Measurements from ENCODE around the gene CSMD2. TPM values are rescaled to one million over a fixed set of nuclear protein-coding genes. Genes with fewer than 3 reads are reported as not detected.

The CSMD2 gene
- total RNA-seq, 1 experiment from 2014 or later = not detected

DNA sequence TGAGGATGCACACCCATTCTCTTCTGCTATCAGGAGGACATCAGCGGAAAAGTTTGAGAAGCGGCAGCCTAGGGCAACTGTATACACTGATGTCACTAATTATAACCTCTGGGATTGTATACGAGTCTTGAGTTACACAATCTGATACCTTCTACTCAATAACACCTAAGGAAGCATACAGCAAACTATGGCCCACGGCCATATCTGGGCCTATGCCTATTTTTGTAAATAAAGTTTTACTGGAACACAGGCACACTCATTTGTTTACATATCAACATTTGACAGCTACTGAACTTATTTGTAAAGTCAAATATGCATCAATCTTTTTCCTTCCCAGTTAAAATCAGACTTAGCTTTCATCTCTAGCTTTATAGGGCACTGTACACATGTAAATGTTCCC is 505.4 kb downstream of the CSMD2 start:
- intact Hi-C loops (cut with micrococcal nuclease; ENCODE audit: unreplicated experiment) = no loop called here
- Histone ChIP-seq H3K9me3 (ENCODE audit: insufficient read depth, low read depth) (no peaks in the 10 kb centered on the region), H3K4me1 (replicated peaks; ENCODE audit: insufficient read depth) (no peaks in the 10 kb centered on the region), H3K27me3 (ENCODE audit: insufficient read depth, low read depth) (peaks cover 70% of the 10 kb centered on the region), H3K27ac (no peak overlapping the region), H3K4me3 (no peak overlapping the region), H3K4me2 (no peak overlapping the region), H3K9me2 (ENCODE audit: insufficient read depth) (no peaks in the 10 kb centered on the region), H3K79me2 (ENCODE audit: low read depth) (no peaks in the 10 kb centered on the region), H3K36me3 (ENCODE audit: low read depth) (no peaks in the 10 kb centered on the region), H2AFZ (no peak overlapping the region), H3F3A (ENCODE audit: insufficient read depth, low read depth) (no peaks in the 10 kb centered on the region), H4K20me1 (ENCODE audit: insufficient read depth) (no peaks in the 10 kb centered on the region)
- no peak for DNase-seq
- ChIA-PET CTCF (no interaction called here), POLR2A (ENCODE audit: unreplicated experiment) (no interaction called here)
- TF ChIP-seq, protein P1, sequence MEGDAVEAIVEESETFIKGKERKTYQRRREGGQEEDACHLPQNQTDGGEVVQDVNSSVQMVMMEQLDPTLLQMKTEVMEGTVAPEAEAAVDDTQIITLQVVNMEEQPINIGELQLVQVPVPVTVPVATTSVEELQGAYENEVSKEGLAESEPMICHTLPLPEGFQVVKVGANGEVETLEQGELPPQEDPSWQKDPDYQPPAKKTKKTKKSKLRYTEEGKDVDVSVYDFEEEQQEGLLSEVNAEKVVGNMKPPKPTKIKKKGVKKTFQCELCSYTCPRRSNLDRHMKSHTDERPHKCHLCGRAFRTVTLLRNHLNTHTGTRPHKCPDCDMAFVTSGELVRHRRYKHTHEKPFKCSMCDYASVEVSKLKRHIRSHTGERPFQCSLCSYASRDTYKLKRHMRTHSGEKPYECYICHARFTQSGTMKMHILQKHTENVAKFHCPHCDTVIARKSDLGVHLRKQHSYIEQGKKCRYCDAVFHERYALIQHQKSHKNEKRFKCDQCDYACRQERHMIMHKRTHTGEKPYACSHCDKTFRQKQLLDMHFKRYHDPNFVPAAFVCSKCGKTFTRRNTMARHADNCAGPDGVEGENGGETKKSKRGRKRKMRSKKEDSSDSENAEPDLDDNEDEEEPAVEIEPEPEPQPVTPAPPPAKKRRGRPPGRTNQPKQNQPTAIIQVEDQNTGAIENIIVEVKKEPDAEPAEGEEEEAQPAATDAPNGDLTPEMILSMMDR (conservative IDR thresholded peaks at IDR 0.05) = no peak
- no peak for TF ChIP-seq EZH2 (IDR thresholded peaks at IDR 0.05; ENCODE audit: low read depth)
- BruUV-seq (replicated peaks) = no TSS peak

DNA sequence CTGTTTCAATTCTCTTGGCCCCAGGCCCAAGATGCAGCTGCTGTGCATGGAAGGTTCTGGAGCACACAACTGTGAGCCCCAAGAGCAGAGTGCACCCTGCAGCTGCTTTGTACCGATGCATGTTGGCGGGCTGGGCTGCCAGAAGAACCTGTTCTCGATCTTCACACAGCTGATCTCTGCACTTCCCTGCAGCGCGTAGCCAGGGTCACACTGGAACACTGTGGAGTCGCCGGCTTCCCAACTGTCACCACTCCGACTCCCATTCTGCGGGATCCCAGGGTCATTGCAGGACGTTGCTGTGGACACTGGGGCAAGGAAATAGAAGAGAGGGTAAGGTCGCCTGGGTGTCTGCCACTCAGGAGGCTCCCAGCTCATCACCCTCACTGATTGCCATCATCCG is 507.2 kb downstream of the CSMD2 start:
- Histone ChIP-seq H4K20me1 (ENCODE audit: insufficient read depth) (no peaks in the 10 kb centered on the region), H3K36me3 (ENCODE audit: low read depth) (no peaks in the 10 kb centered on the region), H2AFZ (no peak overlapping the region), H3K4me3 (no peak overlapping the region), H3F3A (ENCODE audit: insufficient read depth, low read depth) (no peaks in the 10 kb centered on the region), H3K9me2 (ENCODE audit: insufficient read depth) (no peaks in the 10 kb centered on the region), H3K79me2 (ENCODE audit: low read depth) (no peaks in the 10 kb centered on the region), H3K4me1 (replicated peaks; ENCODE audit: insufficient read depth) (no peaks in the 10 kb centered on the region), H3K4me2 (no peak overlapping the region), H3K27ac (no peak overlapping the region), H3K27me3 (ENCODE audit: insufficient read depth, low read depth) (peaks cover 77% of the 10 kb centered on the region), H3K9me3 (ENCODE audit: insufficient read depth, low read depth) (no peaks in the 10 kb centered on the region)
- POLR2A ChIA-PET (ENCODE audit: unreplicated experiment) = no interaction called here
- CTCF ChIA-PET = interaction anchor here (0.5 kb wide), 1 partner anchor 497 kb away, joined by 4 read pairs; no protein-coding TSS in a partner anchor
- no peak for DNase-seq
- intact Hi-C loops (cut with micrococcal nuclease; ENCODE audit: unreplicated experiment) = no loop called here
- no TSS peak for BruUV-seq (replicated peaks)
- TF ChIP-seq, protein P1 (conservative IDR thresholded peaks at IDR 0.05) = no peak
- no peak for TF ChIP-seq EZH2 (IDR thresholded peaks at IDR 0.05; ENCODE audit: low read depth)

DNA sequence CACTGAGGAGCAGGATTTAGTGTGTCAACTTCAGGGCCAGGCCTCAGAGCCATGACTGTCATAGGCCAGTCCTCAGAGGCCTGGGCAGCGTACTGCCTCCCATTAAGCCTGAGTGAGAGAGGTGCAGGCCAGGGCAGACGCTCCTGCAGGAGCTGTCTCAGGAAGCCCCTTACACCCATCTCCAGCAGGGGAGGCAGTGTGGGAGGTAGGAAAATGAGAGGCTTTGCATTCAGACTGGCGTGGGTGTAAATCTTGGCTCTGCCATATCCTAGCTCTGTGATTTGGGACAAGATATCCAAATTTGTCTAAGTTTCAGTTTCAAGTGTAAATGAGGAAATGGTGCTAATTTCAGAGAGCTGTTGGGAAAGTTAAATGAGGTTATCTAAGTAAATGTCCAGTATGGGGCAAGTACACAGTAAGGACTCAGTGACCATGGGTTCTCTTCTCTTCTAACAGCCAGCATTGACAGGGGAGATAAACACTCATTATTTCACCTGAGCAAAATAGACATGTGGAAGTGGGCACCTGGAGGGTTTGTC is 508.5 kb downstream of the CSMD2 start:
- no peak overlapping the region for H2AFZ ChIP-seq
- TF ChIP-seq, protein P1 (conservative IDR thresholded peaks at IDR 0.05) = no peak
- CTCF ChIA-PET = no interaction called here
- H3K79me2 ChIP-seq (ENCODE audit: low read depth) = no peaks in the 10 kb centered on the region
- no peak for DNase-seq
- no peaks in the 10 kb centered on the region for H3K9me2 ChIP-seq (ENCODE audit: insufficient read depth)
- peaks cover 76% of the 10 kb centered on the region for H3K27me3 ChIP-seq (ENCODE audit: insufficient read depth, low read depth)
- no peak overlapping the region for H3K4me3 ChIP-seq
- H3F3A ChIP-seq (ENCODE audit: insufficient read depth, low read depth) = no peaks in the 10 kb centered on the region
- H4K20me1 ChIP-seq (ENCODE audit: insufficient read depth) = no peaks in the 10 kb centered on the region
- H3K27ac ChIP-seq = no peak overlapping the region
- no peaks in the 10 kb centered on the region for H3K36me3 ChIP-seq (ENCODE audit: low read depth)
- no peak overlapping the region for H3K4me2 ChIP-seq
- no peaks in the 10 kb centered on the region for H3K4me1 ChIP-seq (replicated peaks; ENCODE audit: insufficient read depth)
- intact Hi-C loops (cut with micrococcal nuclease; ENCODE audit: unreplicated experiment) = no loop called here
- BruUV-seq (replicated peaks) = no TSS peak
- POLR2A ChIA-PET (ENCODE audit: unreplicated experiment) = no interaction called here
- H3K9me3 ChIP-seq (ENCODE audit: insufficient read depth, low read depth) = no peaks in the 10 kb centered on the region

Data from PC-9 (cell line).